HEK293 (cell line): ENCODE data around the gene WWOX.

Source experiments
- MEIS1 ChIP-seq: sonication (generic); formaldehyde crosslinking; IDR thresholded peaks from 2 replicates; pipeline ENCODE4 v1.8.1; 2022; ENCODE audit warnings: missing genetic modification reagents, mild to moderate bottlenecking, borderline replicate concordance
- YY1 ChIP-seq: fragments of 450-650 bp; formaldehyde crosslinking; IDR thresholded peaks from 2 replicates; pipeline ENCODE4 v1.5.1; 2018; ENCODE audit warnings: missing biosample characterization, missing genetic modification characterization
- ZNF248 ChIP-seq: fragments of 450-650 bp; formaldehyde crosslinking; IDR thresholded peaks from 2 replicates; pipeline ENCODE4 v1.5.1; 2017; ENCODE audit warnings: missing biosample characterization, missing genetic modification characterization
- ZNF274 ChIP-seq, 2 experiments: fragments of 200-500 bp in 1 of 2; fragments of 450-650 bp in 1 of 2; sonication (Bioruptor generic) in 1 of 2; formaldehyde crosslinking in 1 of 2; IDR thresholded peaks; 2 replicates each; pipeline versions ENCODE4 v1.5.1 to v1.6.1; 2014 to 2016; ENCODE audit warnings: borderline replicate concordance in 1 of 2, inconsistent platforms in 1 of 2, low read length in 1 of 2, missing biosample characterization in 1 of 2, missing genetic modification characterization in 1 of 2
- ZNF501 ChIP-seq: fragments of 450-650 bp; formaldehyde crosslinking; IDR thresholded peaks from 2 replicates; pipeline ENCODE4 v1.5.1; 2016; ENCODE audit warnings: missing biosample characterization, missing genetic modification characterization
- ZNF791 ChIP-seq: fragments of 450-650 bp; formaldehyde crosslinking; IDR thresholded peaks from 2 replicates; pipeline ENCODE4 v1.5.1; 2016; ENCODE audit warnings: missing biosample characterization, missing genetic modification characterization
- ZNF837 ChIP-seq: fragments of 450-650 bp; formaldehyde crosslinking; IDR thresholded peaks from 2 replicates; pipeline ENCODE4 v1.5.1; 2016; ENCODE audit warnings: missing biosample characterization, missing genetic modification characterization
- TF ChIP-seq, protein P1 (sequence below): fragments of 450-650 bp; formaldehyde crosslinking; IDR thresholded peaks from 2 replicates; pipeline ENCODE4 v1.5.1; 2016; ENCODE audit warnings: missing biosample characterization, missing genetic modification characterization
- TF ChIP-seq, protein P2 (sequence below): fragments of 450-650 bp; formaldehyde crosslinking; IDR thresholded peaks from 2 replicates; pipeline ENCODE4 v1.5.1; 2016; ENCODE audit warnings: missing biosample characterization, missing genetic modification characterization
- TF ChIP-seq, protein P3 (sequence below): fragments of 450-650 bp; formaldehyde crosslinking; IDR thresholded peaks from 2 replicates; pipeline ENCODE4 v1.5.1; 2017; ENCODE audit warnings: missing biosample characterization, missing genetic modification characterization
- TF ChIP-seq, protein P4 (sequence below): fragments of 450-650 bp; formaldehyde crosslinking; IDR thresholded peaks from 2 replicates; pipeline ENCODE4 v1.5.1; 2016; ENCODE audit warnings: missing biosample characterization, missing genetic modification characterization
- TF ChIP-seq, protein P5 (sequence below): fragments of 450-650 bp; formaldehyde crosslinking; IDR thresholded peaks from 2 replicates; pipeline ENCODE4 v1.5.1; 2016; ENCODE audit warnings: missing biosample characterization, missing genetic modification characterization, low read depth
- TF ChIP-seq, protein P6 (sequence below): fragments of 450-650 bp; formaldehyde crosslinking; IDR thresholded peaks from 2 replicates; pipeline ENCODE4 v1.5.1; 2016; ENCODE audit warnings: missing biosample characterization, missing genetic modification characterization
- TF ChIP-seq, protein P7 (sequence below): fragments of 450-650 bp; formaldehyde crosslinking; IDR thresholded peaks from 2 replicates; pipeline ENCODE4 v1.5.1; 2016; ENCODE audit warnings: missing biosample characterization, missing genetic modification characterization

DNA sequence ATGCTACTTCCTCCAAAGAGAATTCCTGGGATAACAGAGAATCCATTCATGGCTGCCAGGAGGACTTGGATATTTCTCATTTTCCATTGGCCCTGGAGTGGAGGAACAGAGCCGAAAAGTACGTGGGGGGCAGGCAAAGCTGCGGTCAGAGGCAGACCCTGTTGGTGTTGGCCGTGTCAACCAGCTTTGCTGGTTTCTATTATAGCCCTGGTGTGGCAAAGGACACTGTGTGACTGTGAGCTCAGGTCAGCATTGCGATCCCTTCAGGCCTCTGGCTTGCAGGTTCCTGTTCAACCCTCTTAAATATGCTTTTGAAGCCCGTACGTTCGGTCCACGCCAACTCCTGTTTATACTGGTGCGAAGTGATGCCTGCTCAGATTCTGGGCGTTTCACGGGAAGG, 904.9 kb downstream of the WWOX start:
- TF ChIP-seq, protein P1, sequence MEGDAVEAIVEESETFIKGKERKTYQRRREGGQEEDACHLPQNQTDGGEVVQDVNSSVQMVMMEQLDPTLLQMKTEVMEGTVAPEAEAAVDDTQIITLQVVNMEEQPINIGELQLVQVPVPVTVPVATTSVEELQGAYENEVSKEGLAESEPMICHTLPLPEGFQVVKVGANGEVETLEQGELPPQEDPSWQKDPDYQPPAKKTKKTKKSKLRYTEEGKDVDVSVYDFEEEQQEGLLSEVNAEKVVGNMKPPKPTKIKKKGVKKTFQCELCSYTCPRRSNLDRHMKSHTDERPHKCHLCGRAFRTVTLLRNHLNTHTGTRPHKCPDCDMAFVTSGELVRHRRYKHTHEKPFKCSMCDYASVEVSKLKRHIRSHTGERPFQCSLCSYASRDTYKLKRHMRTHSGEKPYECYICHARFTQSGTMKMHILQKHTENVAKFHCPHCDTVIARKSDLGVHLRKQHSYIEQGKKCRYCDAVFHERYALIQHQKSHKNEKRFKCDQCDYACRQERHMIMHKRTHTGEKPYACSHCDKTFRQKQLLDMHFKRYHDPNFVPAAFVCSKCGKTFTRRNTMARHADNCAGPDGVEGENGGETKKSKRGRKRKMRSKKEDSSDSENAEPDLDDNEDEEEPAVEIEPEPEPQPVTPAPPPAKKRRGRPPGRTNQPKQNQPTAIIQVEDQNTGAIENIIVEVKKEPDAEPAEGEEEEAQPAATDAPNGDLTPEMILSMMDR (tag by site-specific recombination): no peak
- TF ChIP-seq YY1 (no peak), ZNF837 (tag by site-specific recombination) (no peak), ZNF791 (tag by site-specific recombination) (no peak), ZNF501 (tag by site-specific recombination) (no peak), ZNF274 (IDR thresholded peaks at IDR 0.05; ENCODE audit: low read length) (no peak), ZNF274 (tag by site-specific recombination; IDR thresholded peaks at IDR 0.05; ENCODE audit: borderline replicate concordance) (no peak), ZNF248 (no peak), MEIS1 (CRISPR knock-in tag) (no peak)
- TF ChIP-seq, protein P2, sequence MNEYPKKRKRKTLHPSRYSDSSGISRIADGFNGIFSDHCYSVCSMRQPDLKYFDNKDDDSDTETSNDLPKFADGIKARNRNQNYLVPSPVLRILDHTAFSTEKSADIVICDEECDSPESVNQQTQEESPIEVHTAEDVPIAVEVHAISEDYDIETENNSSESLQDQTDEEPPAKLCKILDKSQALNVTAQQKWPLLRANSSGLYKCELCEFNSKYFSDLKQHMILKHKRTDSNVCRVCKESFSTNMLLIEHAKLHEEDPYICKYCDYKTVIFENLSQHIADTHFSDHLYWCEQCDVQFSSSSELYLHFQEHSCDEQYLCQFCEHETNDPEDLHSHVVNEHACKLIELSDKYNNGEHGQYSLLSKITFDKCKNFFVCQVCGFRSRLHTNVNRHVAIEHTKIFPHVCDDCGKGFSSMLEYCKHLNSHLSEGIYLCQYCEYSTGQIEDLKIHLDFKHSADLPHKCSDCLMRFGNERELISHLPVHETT (tag by site-specific recombination): no peak
- TF ChIP-seq, protein P3, sequence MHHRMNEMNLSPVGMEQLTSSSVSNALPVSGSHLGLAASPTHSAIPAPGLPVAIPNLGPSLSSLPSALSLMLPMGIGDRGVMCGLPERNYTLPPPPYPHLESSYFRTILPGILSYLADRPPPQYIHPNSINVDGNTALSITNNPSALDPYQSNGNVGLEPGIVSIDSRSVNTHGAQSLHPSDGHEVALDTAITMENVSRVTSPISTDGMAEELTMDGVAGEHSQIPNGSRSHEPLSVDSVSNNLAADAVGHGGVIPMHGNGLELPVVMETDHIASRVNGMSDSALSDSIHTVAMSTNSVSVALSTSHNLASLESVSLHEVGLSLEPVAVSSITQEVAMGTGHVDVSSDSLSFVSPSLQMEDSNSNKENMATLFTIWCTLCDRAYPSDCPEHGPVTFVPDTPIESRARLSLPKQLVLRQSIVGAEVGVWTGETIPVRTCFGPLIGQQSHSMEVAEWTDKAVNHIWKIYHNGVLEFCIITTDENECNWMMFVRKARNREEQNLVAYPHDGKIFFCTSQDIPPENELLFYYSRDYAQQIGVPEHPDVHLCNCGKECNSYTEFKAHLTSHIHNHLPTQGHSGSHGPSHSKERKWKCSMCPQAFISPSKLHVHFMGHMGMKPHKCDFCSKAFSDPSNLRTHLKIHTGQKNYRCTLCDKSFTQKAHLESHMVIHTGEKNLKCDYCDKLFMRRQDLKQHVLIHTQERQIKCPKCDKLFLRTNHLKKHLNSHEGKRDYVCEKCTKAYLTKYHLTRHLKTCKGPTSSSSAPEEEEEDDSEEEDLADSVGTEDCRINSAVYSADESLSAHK (tag by site-specific recombination): no peak
- TF ChIP-seq, protein P4, sequence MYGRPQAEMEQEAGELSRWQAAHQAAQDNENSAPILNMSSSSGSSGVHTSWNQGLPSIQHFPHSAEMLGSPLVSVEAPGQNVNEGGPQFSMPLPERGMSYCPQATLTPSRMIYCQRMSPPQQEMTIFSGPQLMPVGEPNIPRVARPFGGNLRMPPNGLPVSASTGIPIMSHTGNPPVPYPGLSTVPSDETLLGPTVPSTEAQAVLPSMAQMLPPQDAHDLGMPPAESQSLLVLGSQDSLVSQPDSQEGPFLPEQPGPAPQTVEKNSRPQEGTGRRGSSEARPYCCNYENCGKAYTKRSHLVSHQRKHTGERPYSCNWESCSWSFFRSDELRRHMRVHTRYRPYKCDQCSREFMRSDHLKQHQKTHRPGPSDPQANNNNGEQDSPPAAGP: no peak
- TF ChIP-seq, protein P5, sequence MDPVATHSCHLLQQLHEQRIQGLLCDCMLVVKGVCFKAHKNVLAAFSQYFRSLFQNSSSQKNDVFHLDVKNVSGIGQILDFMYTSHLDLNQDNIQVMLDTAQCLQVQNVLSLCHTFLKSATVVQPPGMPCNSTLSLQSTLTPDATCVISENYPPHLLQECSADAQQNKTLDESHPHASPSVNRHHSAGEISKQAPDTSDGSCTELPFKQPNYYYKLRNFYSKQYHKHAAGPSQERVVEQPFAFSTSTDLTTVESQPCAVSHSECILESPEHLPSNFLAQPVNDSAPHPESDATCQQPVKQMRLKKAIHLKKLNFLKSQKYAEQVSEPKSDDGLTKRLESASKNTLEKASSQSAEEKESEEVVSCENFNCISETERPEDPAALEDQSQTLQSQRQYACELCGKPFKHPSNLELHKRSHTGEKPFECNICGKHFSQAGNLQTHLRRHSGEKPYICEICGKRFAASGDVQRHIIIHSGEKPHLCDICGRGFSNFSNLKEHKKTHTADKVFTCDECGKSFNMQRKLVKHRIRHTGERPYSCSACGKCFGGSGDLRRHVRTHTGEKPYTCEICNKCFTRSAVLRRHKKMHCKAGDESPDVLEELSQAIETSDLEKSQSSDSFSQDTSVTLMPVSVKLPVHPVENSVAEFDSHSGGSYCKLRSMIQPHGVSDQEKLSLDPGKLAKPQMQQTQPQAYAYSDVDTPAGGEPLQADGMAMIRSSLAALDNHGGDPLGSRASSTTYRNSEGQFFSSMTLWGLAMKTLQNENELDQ (tag by site-specific recombination): no peak
- TF ChIP-seq, protein P6, sequence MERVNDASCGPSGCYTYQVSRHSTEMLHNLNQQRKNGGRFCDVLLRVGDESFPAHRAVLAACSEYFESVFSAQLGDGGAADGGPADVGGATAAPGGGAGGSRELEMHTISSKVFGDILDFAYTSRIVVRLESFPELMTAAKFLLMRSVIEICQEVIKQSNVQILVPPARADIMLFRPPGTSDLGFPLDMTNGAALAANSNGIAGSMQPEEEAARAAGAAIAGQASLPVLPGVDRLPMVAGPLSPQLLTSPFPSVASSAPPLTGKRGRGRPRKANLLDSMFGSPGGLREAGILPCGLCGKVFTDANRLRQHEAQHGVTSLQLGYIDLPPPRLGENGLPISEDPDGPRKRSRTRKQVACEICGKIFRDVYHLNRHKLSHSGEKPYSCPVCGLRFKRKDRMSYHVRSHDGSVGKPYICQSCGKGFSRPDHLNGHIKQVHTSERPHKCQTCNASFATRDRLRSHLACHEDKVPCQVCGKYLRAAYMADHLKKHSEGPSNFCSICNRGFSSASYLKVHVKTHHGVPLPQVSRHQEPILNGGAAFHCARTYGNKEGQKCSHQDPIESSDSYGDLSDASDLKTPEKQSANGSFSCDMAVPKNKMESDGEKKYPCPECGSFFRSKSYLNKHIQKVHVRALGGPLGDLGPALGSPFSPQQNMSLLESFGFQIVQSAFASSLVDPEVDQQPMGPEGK (tag by site-specific recombination): no peak
- TF ChIP-seq, protein P7, sequence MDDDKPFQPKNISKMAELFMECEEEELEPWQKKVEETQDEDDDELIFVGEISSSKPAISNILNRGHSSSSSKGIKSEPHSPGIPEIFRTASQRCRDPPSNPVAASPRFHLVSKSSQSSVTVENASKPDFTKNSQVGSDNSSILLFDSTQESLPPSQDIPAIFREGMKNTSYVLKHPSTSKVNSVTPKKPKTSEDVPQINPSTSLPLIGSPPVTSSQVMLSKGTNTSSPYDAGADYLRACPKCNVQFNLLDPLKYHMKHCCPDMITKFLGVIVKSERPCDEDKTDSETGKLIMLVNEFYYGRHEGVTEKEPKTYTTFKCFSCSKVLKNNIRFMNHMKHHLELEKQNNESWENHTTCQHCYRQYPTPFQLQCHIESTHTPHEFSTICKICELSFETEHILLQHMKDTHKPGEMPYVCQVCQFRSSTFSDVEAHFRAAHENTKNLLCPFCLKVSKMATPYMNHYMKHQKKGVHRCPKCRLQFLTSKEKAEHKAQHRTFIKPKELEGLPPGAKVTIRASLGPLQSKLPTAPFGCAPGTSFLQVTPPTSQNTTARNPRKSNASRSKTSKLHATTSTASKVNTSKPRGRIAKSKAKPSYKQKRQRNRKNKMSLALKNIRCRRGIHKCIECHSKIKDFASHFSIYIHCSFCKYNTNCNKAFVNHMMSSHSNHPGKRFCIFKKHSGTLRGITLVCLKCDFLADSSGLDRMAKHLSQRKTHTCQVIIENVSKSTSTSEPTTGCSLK (tag by site-specific recombination): no peak
